Breast epithelium (tissue), 3 donors: ENCODE data around the gene R3HDML.

Experiments used
- POLR2AphosphoS5 ChIP-seq, 3 donors: sonication (generic); formaldehyde crosslinking; IDR thresholded peaks; one replicate each; pipeline ENCODE4 v1.6.1; 2017; ENCODE audit warnings: antibody characterized with exemption in 3 of 3
- TF ChIP-seq, protein P1 (sequence below), 3 donors: fragments of 450-650 bp; IDR thresholded peaks; one replicate each; pipeline ENCODE4 v1.5.1; 2016 to 2017; ENCODE audit warnings: antibody characterized with exemption in 3 of 3, mild to moderate bottlenecking in 3 of 3, moderate library complexity in 3 of 3

DNA sequence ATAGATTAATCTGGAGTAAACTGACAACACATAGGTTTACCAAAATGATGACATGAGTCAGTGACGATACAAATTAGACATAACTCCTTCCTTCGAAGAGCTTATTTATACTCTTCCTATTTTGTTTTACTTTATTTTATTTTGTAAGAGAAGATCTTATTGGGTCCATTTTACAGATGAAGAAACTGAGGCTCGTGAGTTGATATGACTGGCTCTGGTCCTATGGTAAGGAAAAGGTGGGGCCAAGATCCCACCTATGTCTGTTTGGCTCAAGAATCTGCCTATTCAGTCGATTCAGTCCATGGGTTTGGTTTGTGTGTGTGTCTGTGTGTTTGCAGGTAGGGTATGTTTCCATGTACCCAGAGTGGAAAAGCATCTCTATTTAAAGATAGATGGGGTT is 8.4 kb upstream of the R3HDML start:
- TF ChIP-seq, protein P1, sequence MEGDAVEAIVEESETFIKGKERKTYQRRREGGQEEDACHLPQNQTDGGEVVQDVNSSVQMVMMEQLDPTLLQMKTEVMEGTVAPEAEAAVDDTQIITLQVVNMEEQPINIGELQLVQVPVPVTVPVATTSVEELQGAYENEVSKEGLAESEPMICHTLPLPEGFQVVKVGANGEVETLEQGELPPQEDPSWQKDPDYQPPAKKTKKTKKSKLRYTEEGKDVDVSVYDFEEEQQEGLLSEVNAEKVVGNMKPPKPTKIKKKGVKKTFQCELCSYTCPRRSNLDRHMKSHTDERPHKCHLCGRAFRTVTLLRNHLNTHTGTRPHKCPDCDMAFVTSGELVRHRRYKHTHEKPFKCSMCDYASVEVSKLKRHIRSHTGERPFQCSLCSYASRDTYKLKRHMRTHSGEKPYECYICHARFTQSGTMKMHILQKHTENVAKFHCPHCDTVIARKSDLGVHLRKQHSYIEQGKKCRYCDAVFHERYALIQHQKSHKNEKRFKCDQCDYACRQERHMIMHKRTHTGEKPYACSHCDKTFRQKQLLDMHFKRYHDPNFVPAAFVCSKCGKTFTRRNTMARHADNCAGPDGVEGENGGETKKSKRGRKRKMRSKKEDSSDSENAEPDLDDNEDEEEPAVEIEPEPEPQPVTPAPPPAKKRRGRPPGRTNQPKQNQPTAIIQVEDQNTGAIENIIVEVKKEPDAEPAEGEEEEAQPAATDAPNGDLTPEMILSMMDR (IDR thresholded peaks at IDR 0.05) = no peak
- TF ChIP-seq POLR2AphosphoS5 (IDR thresholded peaks at IDR 0.05) = no peak
